Skeletal muscle tissue (tissue), 4 donors: ENCODE data around the gene PHF12. TPM values are rescaled to one million over a fixed set of nuclear protein-coding genes. Genes with fewer than 3 reads are reported as not detected.
A peak's percentile ranks its signal among the peaks of the same experiment; 100 is the strongest.
"Not testable (repeated sequence)": the region's sequence is repeated elsewhere in the genome, so short reads cannot be mapped to it uniquely, and the experiment has no call there.

ENCODE experiments used
- H3K27ac ChIP-seq: one replicate; pipeline ENCODE4 v1.7.0; 2013; ENCODE audit warnings: mild to moderate bottlenecking, low read depth, low read length, inconsistent platforms
- H3K27me3 ChIP-seq, 3 donors: one replicate each; pipeline ENCODE4 v1.7.0; 2013; ENCODE audit warnings: low read length in 3 of 3; ENCODE audit not compliant: control insufficient read depth in 3 of 3, insufficient read depth in 3 of 3
- H3K36me3 ChIP-seq, 3 donors: one replicate each; pipeline ENCODE4 v1.7.0; 2013; ENCODE audit warnings: low read length in 3 of 3; ENCODE audit not compliant: control insufficient read depth in 3 of 3, insufficient read depth in 3 of 3
- H3K4me1 ChIP-seq, 3 donors: one replicate each; pipeline ENCODE4 v1.7.0; 2013; ENCODE audit warnings: low read length in 3 of 3, mild to moderate bottlenecking in 3 of 3; ENCODE audit not compliant: control insufficient read depth in 3 of 3, insufficient read depth in 3 of 3
- H3K4me3 ChIP-seq, 3 donors: one replicate each; pipeline ENCODE4 v1.7.0; 2013; ENCODE audit warnings: low read length in 3 of 3
- H3K9ac ChIP-seq, 3 donors: one replicate each; pipeline ENCODE4 v1.7.0; 2013; ENCODE audit warnings: low read length in 3 of 3, mild to moderate bottlenecking in 3 of 3, moderate library complexity in 2 of 3, low read depth in 1 of 3
- H3K9me3 ChIP-seq, 3 donors: one replicate each; pipeline ENCODE4 v1.7.0; 2013; ENCODE audit warnings: low read length in 3 of 3; ENCODE audit not compliant: control insufficient read depth in 3 of 3
- total RNA-seq: library from RNA; depleted of rRNA; stranded (reverse); fragments of >200 nt; gene quantifications from one replicate; pipeline ENCODE4 v1.2.3, GENCODE V29; 2014
- donor health status: Osteomylitis.

Gene PHF12
- total RNA-seq, 1 donor from 2014 or later, result 8.9 TPM

DNA sequence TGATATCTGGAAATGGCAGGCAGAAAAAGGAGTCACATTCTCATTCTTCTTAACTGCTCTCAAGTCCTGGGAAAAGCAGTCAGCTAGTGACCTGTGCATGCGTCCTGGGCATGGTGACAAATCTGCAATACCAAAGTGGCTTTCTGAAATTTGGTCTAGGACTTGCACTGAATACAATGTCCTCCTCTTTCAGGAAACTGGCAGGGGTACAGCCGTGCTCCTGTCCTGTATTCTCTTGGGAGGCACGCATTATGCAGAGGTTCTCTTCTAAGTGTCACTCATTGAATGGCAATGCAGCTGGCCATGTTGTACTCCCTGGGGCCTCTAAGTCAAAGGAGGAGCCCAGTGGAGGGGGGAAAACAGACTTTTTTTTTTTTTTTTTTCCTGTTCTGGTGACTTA lies 10.6 kb downstream of the PHF12 start:
- H3K9me3 ChIP-seq, result no peaks in the 10 kb centered on the region
- H3K27ac ChIP-seq, result no peak overlapping the region
- no peak overlapping the region for H3K9ac ChIP-seq
- H3K4me1 ChIP-seq, result peaks cover 67 to 90% (median 69%) of the 10 kb centered on the region in 3 donors
- H3K27me3 ChIP-seq, result no peaks in the 10 kb centered on the region
- H3K36me3 ChIP-seq, result no peaks in the 10 kb centered on the region
- H3K4me3 ChIP-seq, result no peak overlapping the region

DNA sequence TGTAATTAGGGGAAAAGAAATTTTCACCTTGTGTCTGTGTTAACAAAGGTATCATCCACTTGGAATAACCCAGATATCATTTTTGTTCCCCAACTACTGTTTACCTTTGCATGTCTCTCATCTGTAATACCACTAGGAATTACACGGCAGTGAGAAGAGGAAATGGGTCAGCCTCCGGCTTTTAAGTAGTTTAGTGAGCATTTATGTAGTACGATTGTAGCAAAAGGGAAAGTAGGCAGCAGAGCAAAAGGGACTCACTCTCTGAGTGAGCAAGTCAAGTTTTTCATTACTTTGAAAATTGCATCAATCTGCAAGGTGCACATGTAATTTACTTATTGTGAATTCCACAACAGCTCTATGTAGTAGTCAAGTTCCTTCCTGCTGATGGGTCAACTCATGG lies 11.2 kb downstream of the PHF12 start:
- no peaks in the 10 kb centered on the region for H3K9me3 ChIP-seq
- peaks cover 63 to 88% (median 65%) of the 10 kb centered on the region in 3 donors for H3K4me1 ChIP-seq
- H3K27ac ChIP-seq, result no peak overlapping the region
- peaks cover 0 to 2% (median 0%) of the 10 kb centered on the region in 3 donors for H3K36me3 ChIP-seq
- H3K9ac ChIP-seq, result no peak overlapping the region
- no peak overlapping the region for H3K4me3 ChIP-seq
- no peaks in the 10 kb centered on the region for H3K27me3 ChIP-seq

GRCh38 chr17:28938552-28938951 lies 12.8 kb downstream of the PHF12 start:
- Histone ChIP-seq H3K27me3 (no peaks in the 10 kb centered on the region), H3K36me3 (peaks cover 0 to 2% (median 0%) of the 10 kb centered on the region in 3 donors), H3K4me3 (peak overlapping the region in 1 of 3 donors; percentile 25), H3K4me1 (peaks cover 51 to 74% (median 55%) of the 10 kb centered on the region in 3 donors), H3K9me3 (no peaks in the 10 kb centered on the region), H3K27ac (peak overlapping the region; percentile 46), H3K9ac (no peak overlapping the region)

DNA sequence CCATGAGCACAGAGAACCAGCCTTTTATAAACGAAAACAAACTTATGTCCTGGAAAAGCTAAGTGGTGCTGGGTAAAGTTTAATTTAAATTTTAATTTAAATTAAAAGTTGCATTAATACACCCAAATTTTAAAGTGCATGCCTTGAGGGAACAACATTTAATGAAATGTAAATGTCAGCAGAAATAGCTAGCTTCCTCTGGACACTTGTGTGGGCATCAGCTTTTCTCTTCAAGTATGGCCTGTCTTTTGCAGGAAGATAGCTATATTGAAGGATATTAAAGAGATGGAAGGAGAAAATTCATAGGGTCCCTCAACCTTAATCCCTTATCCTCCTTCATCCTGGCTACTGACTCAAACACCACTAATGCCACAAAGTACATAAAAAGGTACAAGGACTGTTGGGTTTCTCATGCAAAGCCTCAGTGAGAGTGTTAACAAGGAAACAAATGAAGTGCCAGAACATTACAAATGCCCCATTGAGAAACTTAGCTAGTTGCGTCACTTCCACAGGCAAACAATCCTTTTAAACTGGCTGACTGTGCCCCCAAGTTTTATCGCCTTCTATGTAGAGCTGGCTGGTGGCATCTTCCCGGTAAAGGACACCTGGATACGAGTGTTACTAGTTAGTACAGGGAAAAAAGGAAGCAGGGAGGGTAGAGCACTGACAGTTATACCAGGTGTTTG lies 14.1 kb downstream of the PHF12 start:
- Histone ChIP-seq H3K27me3 (no peaks in the 10 kb centered on the region), H3K4me3 (no peak overlapping the region), H3K9ac (no peak overlapping the region), H3K27ac (peak overlapping the region; percentile 16), H3K36me3 (peaks cover 0 to 2% (median 0%) of the 10 kb centered on the region in 3 donors), H3K4me1 (peaks cover 51 to 65% (median 55%) of the 10 kb centered on the region in 3 donors), H3K9me3 (no peaks in the 10 kb centered on the region)

DNA sequence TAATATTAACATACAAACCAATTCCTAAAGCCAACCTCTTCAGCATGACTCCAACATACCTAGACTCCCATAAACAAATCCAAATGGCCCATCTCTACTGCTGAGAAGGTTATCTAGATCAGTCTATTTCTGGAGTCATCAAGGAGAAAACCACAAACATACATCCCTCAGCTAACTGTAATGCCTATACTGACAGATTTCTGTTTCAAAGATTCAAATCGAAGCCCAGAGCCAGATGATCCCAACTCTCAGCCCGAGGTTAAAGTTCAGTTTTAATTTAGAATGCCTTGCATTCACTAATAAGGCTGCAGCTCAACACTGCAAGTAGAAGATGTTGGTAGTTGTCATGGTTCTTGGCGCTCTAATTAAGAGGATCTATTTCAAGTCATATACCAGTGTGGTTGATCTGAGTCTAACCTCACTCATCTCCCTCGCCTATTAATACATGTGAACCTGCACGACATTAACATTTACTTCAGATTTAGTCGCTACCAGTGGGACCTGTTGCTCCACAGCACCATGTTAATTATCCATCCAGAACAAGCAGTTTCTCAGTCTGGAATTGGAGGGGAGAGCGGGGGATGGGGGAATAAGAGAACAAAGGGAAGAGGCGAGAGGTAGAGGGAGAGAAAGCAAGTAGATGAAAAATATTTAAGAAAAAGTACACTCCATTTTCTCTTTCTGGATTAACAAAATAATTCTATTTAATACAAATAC lies 15.4 kb downstream of the PHF12 start:
- Histone ChIP-seq H3K9me3 (no peaks in the 10 kb centered on the region), H3K36me3 (peaks cover 0 to 2% (median 0%) of the 10 kb centered on the region in 3 donors), H3K9ac (no peak overlapping the region), H3K4me3 (no peak overlapping the region), H3K27me3 (no peaks in the 10 kb centered on the region), H3K27ac (no peak overlapping the region), H3K4me1 (peaks cover 41 to 53% (median 43%) of the 10 kb centered on the region in 3 donors)

- peaks cover 29 to 42% (median 31%) of the 10 kb centered on the region in 3 donors for H3K4me1 ChIP-seq
- not testable (repeated sequence) for H3K27ac ChIP-seq, H3K36me3 ChIP-seq, H3K4me3 ChIP-seq, H3K9me3 ChIP-seq, H3K9ac ChIP-seq, H3K27me3 ChIP-seq
Observed at GRCh38 chr17:28934508-28934907, 16.8 kb downstream of the PHF12 start.

GRCh38 chr17:28929787-28930186 lies 21.5 kb downstream of the PHF12 start:
- Histone ChIP-seq H3K4me3 (no peak overlapping the region), H3K4me1 (peaks cover 8 to 11% (median 11%) of the 10 kb centered on the region in 3 donors), H3K27ac (no peak overlapping the region), H3K9me3 (no peaks in the 10 kb centered on the region), H3K36me3 (peaks cover 0 to 11% (median 9%) of the 10 kb centered on the region in 3 donors), H3K9ac (no peak overlapping the region), H3K27me3 (no peaks in the 10 kb centered on the region)

DNA sequence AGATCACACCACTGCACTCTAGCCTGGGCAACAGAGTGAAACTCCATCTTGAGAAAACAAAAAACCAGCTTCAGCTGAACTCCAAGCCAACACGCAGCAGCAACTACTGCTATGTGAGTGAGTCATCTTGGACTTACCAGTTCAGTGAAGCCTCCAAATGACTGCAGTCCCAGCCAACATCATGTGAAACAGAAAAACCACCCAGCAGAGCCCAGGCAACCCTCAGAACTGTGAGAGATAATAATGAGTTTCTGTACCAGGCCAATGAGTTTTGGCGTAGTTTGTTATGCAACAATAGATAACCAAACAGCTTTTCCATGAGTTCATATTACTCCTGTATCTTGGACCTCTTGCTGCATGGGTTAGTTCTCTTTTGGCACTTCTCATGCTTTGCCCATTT lies 23.3 kb downstream of the PHF12 start:
- Histone ChIP-seq H3K27ac (no peak overlapping the region), H3K27me3 (no peaks in the 10 kb centered on the region), H3K36me3 (peaks cover 6 to 19% (median 16%) of the 10 kb centered on the region in 3 donors), H3K4me3 (no peak overlapping the region), H3K9ac (no peak overlapping the region), H3K9me3 (no peaks in the 10 kb centered on the region), H3K4me1 (peaks cover 8 to 11% (median 11%) of the 10 kb centered on the region in 3 donors)

DNA sequence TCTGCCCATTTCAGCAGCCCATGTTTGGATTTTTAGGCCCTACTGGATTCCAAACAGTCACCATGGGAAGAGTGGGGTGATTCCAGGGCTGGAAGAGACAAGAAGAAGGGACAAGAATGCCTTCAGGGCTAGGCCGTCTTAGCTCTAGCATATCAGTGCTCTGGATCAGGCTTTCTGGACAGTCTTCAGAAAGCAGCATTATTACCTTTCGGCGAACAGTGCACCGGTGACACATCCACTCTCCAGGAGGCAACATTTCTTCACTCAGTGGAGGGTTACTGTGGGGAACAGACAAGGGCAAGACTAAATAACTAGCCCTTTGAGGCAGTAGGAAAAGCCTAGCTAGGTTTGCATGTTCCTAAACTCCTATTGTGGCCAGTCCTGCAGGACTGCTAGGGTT lies 24.5 kb downstream of the PHF12 start:
- peak overlapping the region; percentile 20 for H3K27ac ChIP-seq
- no peaks in the 10 kb centered on the region for H3K27me3 ChIP-seq
- peaks cover 8 to 11% (median 11%) of the 10 kb centered on the region in 3 donors for H3K4me1 ChIP-seq
- peaks cover 8 to 29% (median 22%) of the 10 kb centered on the region in 3 donors for H3K36me3 ChIP-seq
- no peak overlapping the region for H3K4me3 ChIP-seq
- no peaks in the 10 kb centered on the region for H3K9me3 ChIP-seq
- H3K9ac ChIP-seq, result no peak overlapping the region

DNA sequence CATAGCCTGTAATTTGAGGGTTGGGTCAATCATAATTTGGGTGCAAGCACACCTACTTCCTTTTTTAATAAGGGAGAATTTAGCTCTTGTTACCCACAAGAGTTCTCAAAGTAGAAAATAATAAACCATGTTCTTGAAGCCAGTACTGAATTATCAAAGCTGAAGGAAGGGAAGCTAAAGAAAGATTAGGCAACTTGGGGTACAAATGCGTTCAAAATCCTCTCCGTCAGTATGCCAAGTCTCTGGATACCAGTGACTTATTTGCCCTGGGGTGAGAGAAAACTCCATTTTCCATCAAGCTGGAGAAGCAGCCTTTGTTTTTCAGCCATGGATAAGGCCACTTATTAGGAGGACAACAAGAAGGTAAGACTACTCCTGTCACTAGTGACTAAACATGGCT lies 25.0 kb downstream of the PHF12 start:
- peak overlapping the region in 1 of 3 donors; percentile 3 for H3K9ac ChIP-seq
- H3K27ac ChIP-seq, result peak overlapping the region; percentile 20
- H3K27me3 ChIP-seq, result no peaks in the 10 kb centered on the region
- peaks cover 8 to 33% (median 26%) of the 10 kb centered on the region in 3 donors for H3K36me3 ChIP-seq
- no peaks in the 10 kb centered on the region for H3K9me3 ChIP-seq
- H3K4me1 ChIP-seq, result peaks cover 8 to 11% (median 11%) of the 10 kb centered on the region in 3 donors
- no peak overlapping the region for H3K4me3 ChIP-seq
